Activated CD4-positive, alpha-beta memory T cell treated with anti-CD3 and anti-CD28 coated beads for 36 hours (primary cell): Measurements from ENCODE around the gene TMEM109. TPM values are rescaled to one million over a fixed set of nuclear protein-coding genes. Genes with fewer than 3 reads are reported as not detected.

ENCODE experiments used
- CTCF ChIA-PET: fragments of 350-600 bp; sonication (Branson Sonifier 250); formaldehyde crosslinking; loops from one replicate; lab custom pipeline; 2021; ENCODE audit warnings: antibody characterized with exemption, inconsistent platforms; lab: Charles Lee
- POLR2A ChIA-PET: fragments of 350-600 bp; sonication (Branson Sonifier 250); formaldehyde crosslinking; loops from one replicate; lab custom pipeline; 2021; ENCODE audit warnings: antibody characterized with exemption; lab: Charles Lee
- DNase-seq: peaks from one replicate; pipeline ENCODE4 v3.0.0-alpha.2; 2020
- H3K27ac Mint-ChIP-seq: one replicate; pipeline ENCODE4 v1.8.0; 2021; ENCODE audit warnings: mixed read lengths
- H3K27me3 Mint-ChIP-seq: one replicate; pipeline ENCODE4 v1.8.0; 2021; ENCODE audit warnings: mixed read lengths
- H3K36me3 Mint-ChIP-seq: one replicate; pipeline ENCODE4 v1.8.0; 2021; ENCODE audit warnings: mixed read lengths
- H3K4me1 Mint-ChIP-seq: one replicate; pipeline ENCODE4 v1.8.0; 2021; ENCODE audit warnings: low read depth, mixed read lengths
- H3K4me3 Mint-ChIP-seq: one replicate; pipeline ENCODE4 v1.8.0; 2021; ENCODE audit warnings: mild to moderate bottlenecking, mixed read lengths
- H3K9me3 Mint-ChIP-seq: one replicate; pipeline ENCODE4 v1.8.0; 2021; ENCODE audit warnings: mixed read lengths
- intact Hi-C: fragments of 100-400 bp; cut with micrococcal nuclease; formaldehyde crosslinking; loops from one replicate; pipeline ENCODE4 v1.15.1; 2023
- total RNA-seq, 2 experiments: library from RNA; stranded (reverse); gene quantifications; one replicate each; pipeline ENCODE4 v1.2.3, GENCODE V29; 2021

TMEM109 gene
- total RNA-seq, 2 experiments from 2014 or later = 101 to 106 TPM

GRCh38 chr11:60930394-60930793, 16.4 kb downstream of the TMEM109 start:
- intact Hi-C loops = no loop called here
- Mint-ChIP-seq H3K27ac (no peak overlapping the region), H3K9me3 (no peaks in the 10 kb centered on the region), H3K4me1 (peaks cover 6% of the 10 kb centered on the region), H3K36me3 (no peaks in the 10 kb centered on the region), H3K4me3 (no peak overlapping the region), H3K27me3 (peaks cover 16% of the 10 kb centered on the region)
- ChIA-PET POLR2A (no interaction called here), CTCF (interaction anchor here (1.2 kb wide), 1 partner anchor 10 kb away, joined by 3 read pairs; no protein-coding TSS in a partner anchor)
- DNase-seq = no peak

GRCh38 chr11:60931917-60932316, 18.0 kb downstream of the TMEM109 start:
- Mint-ChIP-seq H3K27me3 (peaks cover 4% of the 10 kb centered on the region), H3K4me3 (no peak overlapping the region), H3K27ac (no peak overlapping the region), H3K9me3 (no peaks in the 10 kb centered on the region), H3K4me1 (no peaks in the 10 kb centered on the region), H3K36me3 (no peaks in the 10 kb centered on the region)
- ChIA-PET POLR2A (no interaction called here), CTCF (interaction anchor here (0.9 kb wide), 1 partner anchor 255 kb away, joined by 3 read pairs; no protein-coding TSS in a partner anchor)
- intact Hi-C loops = no loop called here
- DNase-seq = no peak

GRCh38 chr11:60932605-60933356, 18.8 kb downstream of the TMEM109 start:
- DNase-seq = no peak
- ChIA-PET CTCF (interaction anchor here (0.5 kb wide), 1 partner anchor 171 kb away, joined by 3 read pairs; no protein-coding TSS in a partner anchor), POLR2A (no interaction called here)
- intact Hi-C loops = no loop called here
- no peaks in the 10 kb centered on the region for H3K36me3 Mint-ChIP-seq
- H3K4me3 Mint-ChIP-seq = no peak overlapping the region
- peaks cover 4% of the 10 kb centered on the region for H3K27me3 Mint-ChIP-seq
- H3K4me1 Mint-ChIP-seq = no peaks in the 10 kb centered on the region
- H3K27ac Mint-ChIP-seq = no peak overlapping the region
- H3K9me3 Mint-ChIP-seq = no peaks in the 10 kb centered on the region

GRCh38 chr11:60933416-60934123, 19.6 kb downstream of the TMEM109 start:
- Mint-ChIP-seq H3K36me3 (no peaks in the 10 kb centered on the region), H3K27ac (no peak overlapping the region), H3K27me3 (peaks cover 4% of the 10 kb centered on the region), H3K9me3 (no peaks in the 10 kb centered on the region), H3K4me3 (no peak overlapping the region), H3K4me1 (no peaks in the 10 kb centered on the region)
- ChIA-PET POLR2A (no interaction called here), CTCF (interaction anchor here (0.5 kb wide), 1 partner anchor 172 kb away, joined by 3 read pairs; no protein-coding TSS in a partner anchor)
- DNase-seq = no peak
- intact Hi-C loops = no loop called here

GRCh38 chr11:60934124-60934789, 20.3 kb downstream of the TMEM109 start:
- no peak overlapping the region for H3K4me3 Mint-ChIP-seq
- no peaks in the 10 kb centered on the region for H3K36me3 Mint-ChIP-seq
- no peaks in the 10 kb centered on the region for H3K9me3 Mint-ChIP-seq
- no peaks in the 10 kb centered on the region for H3K4me1 Mint-ChIP-seq
- DNase-seq = no peak
- peaks cover 4% of the 10 kb centered on the region for H3K27me3 Mint-ChIP-seq
- POLR2A ChIA-PET = no interaction called here
- no peak overlapping the region for H3K27ac Mint-ChIP-seq
- CTCF ChIA-PET = no interaction called here
- intact Hi-C loops = no loop called here

GRCh38 chr11:60934790-60935605, 21.0 kb downstream of the TMEM109 start:
- H3K4me3 Mint-ChIP-seq = no peak overlapping the region
- H3K27me3 Mint-ChIP-seq = peaks cover under 1% of the 10 kb centered on the region
- H3K27ac Mint-ChIP-seq = no peak overlapping the region
- no peak for DNase-seq
- H3K9me3 Mint-ChIP-seq = no peaks in the 10 kb centered on the region
- intact Hi-C loops = no loop called here
- ChIA-PET CTCF (interaction anchor here (1.3 kb wide), 1 partner anchor 36 kb away, joined by 3 read pairs; no protein-coding TSS in a partner anchor), POLR2A (no interaction called here)
- H3K4me1 Mint-ChIP-seq = peaks cover 2% of the 10 kb centered on the region
- no peaks in the 10 kb centered on the region for H3K36me3 Mint-ChIP-seq

GRCh38 chr11:60935676-60936442, 21.9 kb downstream of the TMEM109 start:
- H3K9me3 Mint-ChIP-seq = no peaks in the 10 kb centered on the region
- no peaks in the 10 kb centered on the region for H3K36me3 Mint-ChIP-seq
- DNase-seq = no peak
- no peak overlapping the region for H3K27ac Mint-ChIP-seq
- ChIA-PET CTCF (interaction anchor here (1.3 kb wide), 1 partner anchor 37 kb away, joined by 3 read pairs; no protein-coding TSS in a partner anchor), POLR2A (no interaction called here)
- H3K4me3 Mint-ChIP-seq = no peak overlapping the region
- intact Hi-C loops = no loop called here
- peaks cover 4% of the 10 kb centered on the region for H3K4me1 Mint-ChIP-seq
- no peaks in the 10 kb centered on the region for H3K27me3 Mint-ChIP-seq

GRCh38 chr11:60936467-60937143, 22.6 kb downstream of the TMEM109 start:
- peaks cover 4% of the 10 kb centered on the region for H3K4me1 Mint-ChIP-seq
- DNase-seq = no peak
- no peaks in the 10 kb centered on the region for H3K27me3 Mint-ChIP-seq
- H3K9me3 Mint-ChIP-seq = no peaks in the 10 kb centered on the region
- ChIA-PET POLR2A (no interaction called here), CTCF (no interaction called here)
- H3K36me3 Mint-ChIP-seq = no peaks in the 10 kb centered on the region
- H3K27ac Mint-ChIP-seq = no peak overlapping the region
- intact Hi-C loops = no loop called here
- H3K4me3 Mint-ChIP-seq = no peak overlapping the region

- POLR2A ChIA-PET = no interaction called here
- Mint-ChIP-seq H3K4me1 (peaks cover 4% of the 10 kb centered on the region), H3K27ac (no peak overlapping the region)
These were observed 23.2 kb downstream of the TMEM109 start for GRCh38 chr11:60937144-60937527.

GRCh38 chr11:60937811-60938210, 23.9 kb downstream of the TMEM109 start:
- Mint-ChIP-seq H3K4me1 (peaks cover 4% of the 10 kb centered on the region), H3K27ac (no peak overlapping the region), H3K4me3 (no peak overlapping the region), H3K9me3 (no peaks in the 10 kb centered on the region), H3K27me3 (no peaks in the 10 kb centered on the region), H3K36me3 (no peaks in the 10 kb centered on the region)
- DNase-seq = no peak
- ChIA-PET CTCF (no interaction called here), POLR2A (no interaction called here)
- intact Hi-C loops = no loop called here

More at GRCh38 chr11:60937144-60937527, 23.2 kb downstream of the TMEM109 start:
- DNase-seq = no peak
- Mint-ChIP-seq H3K27me3 (no peaks in the 10 kb centered on the region), H3K9me3 (no peaks in the 10 kb centered on the region), H3K4me3 (no peak overlapping the region), H3K36me3 (no peaks in the 10 kb centered on the region)
- CTCF ChIA-PET = no interaction called here
- intact Hi-C loops = no loop called here

GRCh38 chr11:60938500-60938899, 24.5 kb downstream of the TMEM109 start:
- ChIA-PET POLR2A (no interaction called here), CTCF (no interaction called here)
- no peak overlapping the region for H3K27ac Mint-ChIP-seq
- peaks cover 4% of the 10 kb centered on the region for H3K4me1 Mint-ChIP-seq
- no peaks in the 10 kb centered on the region for H3K36me3 Mint-ChIP-seq
- H3K4me3 Mint-ChIP-seq = no peak overlapping the region
- intact Hi-C loops = no loop called here
- no peaks in the 10 kb centered on the region for H3K9me3 Mint-ChIP-seq
- DNase-seq = no peak
- H3K27me3 Mint-ChIP-seq = no peaks in the 10 kb centered on the region
